IMR-90 (cell line): ENCODE measurements around the gene GALNT16. TPM values are rescaled to one million over a fixed set of nuclear protein-coding genes. Genes with fewer than 3 reads are reported as not detected.
A peak's percentile ranks its signal among the peaks of the same experiment; 100 is the strongest.

Experiments used
- ATAC-seq: fragments of 200-7000 bp; cut with Tn5 transposase; 2 replicates; pipeline ENCODE4 v1.9.1; 2020; ENCODE audit warnings: low read depth, mild to moderate bottlenecking, moderate library complexity
- BruUV-seq: library from RNA; stranded (reverse); fragments of 400-500 nt; replicated peaks from 2 replicates; lab custom pipeline; 2021; lab: Mats Ljungman, UMichigan
- CTCF ChIA-PET: fragments of 300-600 bp; formaldehyde crosslinking; extraction: SDS; loops from one replicate; lab custom pipeline; 2021; ENCODE audit warnings: antibody characterized with exemption; lab: Yijun Ruan, JAX
- POLR2A ChIA-PET: fragments of 300-600 bp; sonication (Branson Sonifier 250); formaldehyde crosslinking; loops from one replicate; lab custom pipeline; 2022; ENCODE audit warnings: antibody characterized with exemption; ENCODE audit not compliant: unreplicated experiment; lab: Charles Lee
- DNase-seq: peaks from one replicate; pipeline ENCODE4 v3.0.0; 2013
- H2AFZ ChIP-seq: replicated peaks from 2 replicates; pipeline ENCODE3; 2013; ENCODE audit warnings: low read length, mild to moderate bottlenecking; ENCODE audit not compliant: poor library complexity
- H2AK5ac ChIP-seq: 2 replicates; pipeline ENCODE4 v1.6.1; 2013; ENCODE audit warnings: low read depth, low read length, inconsistent platforms
- H2AK9ac ChIP-seq: replicated peaks from 2 replicates; pipeline ENCODE3; 2013; ENCODE audit warnings: mild to moderate bottlenecking, low read depth, low read length, moderate library complexity; ENCODE audit not compliant: poor library complexity
- H2BK120ac ChIP-seq: 2 replicates; pipeline ENCODE4 v1.6.1; 2013; ENCODE audit warnings: low read depth, low read length, inconsistent platforms
- H2BK15ac ChIP-seq: 3 replicates; pipeline ENCODE4 v1.6.1; 2013; ENCODE audit warnings: low read depth, low read length, inconsistent platforms
- H2BK20ac ChIP-seq: 2 replicates; pipeline ENCODE4 v1.6.1; 2013; ENCODE audit warnings: low read depth, mild to moderate bottlenecking, inconsistent platforms, low read length, moderate library complexity
- H2BK5ac ChIP-seq: 2 replicates; pipeline ENCODE4 v1.6.1; 2013; ENCODE audit warnings: mild to moderate bottlenecking, low read depth, low read length, inconsistent platforms; ENCODE audit not compliant: poor library complexity, severe bottlenecking
- H3K14ac ChIP-seq: replicated peaks from 2 replicates; pipeline ENCODE4 v1.6.1; 2013; ENCODE audit warnings: low read depth, low read length, inconsistent platforms
- H3K18ac ChIP-seq: 2 replicates; pipeline ENCODE4 v1.6.1; 2013; ENCODE audit warnings: low read depth, low read length, control low read depth
- H3K23ac ChIP-seq: 2 replicates; pipeline ENCODE4 v1.6.1; 2013; ENCODE audit warnings: low read depth, low read length, inconsistent platforms
- H3K27ac ChIP-seq: 2 replicates; pipeline ENCODE4 v1.5.1; 2013; ENCODE audit warnings: mild to moderate bottlenecking, control low read depth, low read length; ENCODE audit not compliant: insufficient read depth
- H3K27me3 ChIP-seq: 2 replicates; pipeline ENCODE4 v1.6.1; 2013; ENCODE audit warnings: low read length; ENCODE audit not compliant: control insufficient read depth, insufficient read depth
- H3K36me3 ChIP-seq: 2 replicates; pipeline ENCODE4 v1.6.1; 2013; ENCODE audit warnings: low read length, mixed read lengths; ENCODE audit not compliant: control insufficient read depth, insufficient read depth
- H3K4ac ChIP-seq: 2 replicates; pipeline ENCODE4 v1.6.1; 2013; ENCODE audit warnings: low read depth, low read length, inconsistent platforms
- H3K4me1 ChIP-seq: 2 replicates; pipeline ENCODE4 v1.6.1; 2013; ENCODE audit warnings: low read length, mixed read lengths; ENCODE audit not compliant: control insufficient read depth, insufficient read depth
- H3K4me2 ChIP-seq: 2 replicates; pipeline ENCODE4 v1.6.1; 2013; ENCODE audit warnings: low read depth, mild to moderate bottlenecking, control low read depth, low read length, moderate library complexity
- H3K4me3 ChIP-seq: 2 replicates; pipeline ENCODE4 v1.5.1; 2013; ENCODE audit warnings: low read depth, mild to moderate bottlenecking, control low read depth, low read length, moderate library complexity; ENCODE audit not compliant: insufficient read depth
- H3K56ac ChIP-seq: 2 replicates; pipeline ENCODE4 v1.6.1; 2013; ENCODE audit warnings: low read length, inconsistent platforms; ENCODE audit not compliant: insufficient read depth; ENCODE audit errors: extremely low read depth
- H3K79me1 ChIP-seq, 2 experiments: 2 replicates each; pipeline ENCODE4 v1.6.1; 2013; ENCODE audit warnings: low read length in 2 of 2, inconsistent platforms in 1 of 2, low read depth in 1 of 2
- H3K9ac ChIP-seq: 2 replicates; pipeline ENCODE4 v1.6.1; 2013; ENCODE audit warnings: low read depth, low read length, control low read depth
- H3K9me1 ChIP-seq: 2 replicates; pipeline ENCODE4 v1.6.1; 2013; ENCODE audit warnings: low read length, inconsistent platforms; ENCODE audit not compliant: insufficient read depth
- H3K9me3 ChIP-seq: 2 replicates; pipeline ENCODE4 v1.6.1; 2013; ENCODE audit warnings: low read length; ENCODE audit not compliant: control insufficient read depth, insufficient read depth
- H4K20me1 ChIP-seq: 2 replicates; pipeline ENCODE4 v1.6.1; 2013; ENCODE audit warnings: low read length, inconsistent platforms; ENCODE audit not compliant: insufficient read depth
- H4K5ac ChIP-seq: 2 replicates; pipeline ENCODE4 v1.6.1; 2013; ENCODE audit warnings: mild to moderate bottlenecking, low read depth, low read length, control low read depth
- H4K8ac ChIP-seq, 2 experiments: 2 replicates each; pipeline ENCODE4 v1.6.1; 2013; ENCODE audit warnings: low read depth in 2 of 2, low read length in 2 of 2, control low read depth in 1 of 2, inconsistent platforms in 1 of 2
- H4K91ac ChIP-seq: 2 replicates; pipeline ENCODE4 v1.6.1; 2013; ENCODE audit warnings: low read depth, low read length, inconsistent platforms; ENCODE audit not compliant: insufficient read depth
- BHLHE40 ChIP-seq: fragments of 150-350 bp; IDR thresholded peaks from 2 replicates; pipeline ENCODE4 v1.6.1; 2016; ENCODE audit warnings: mild to moderate bottlenecking, low read depth, low read length
- CEBPB ChIP-seq: IDR thresholded peaks from 2 replicates; pipeline ENCODE4 v1.6.1; 2012; ENCODE audit warnings: low read depth, low read length, improper control_type of control experiment
- CHD1 ChIP-seq: IDR thresholded peaks from 2 replicates; pipeline ENCODE4 v1.6.1; 2012; ENCODE audit warnings: low read depth, low read length, improper control_type of control experiment
- FOS ChIP-seq: fragments of 150-350 bp; IDR thresholded peaks from 2 replicates; pipeline ENCODE4 v1.6.1; 2016; ENCODE audit warnings: low read depth, low read length
- MAFK ChIP-seq: IDR thresholded peaks from 2 replicates; pipeline ENCODE4 v1.6.1; 2012; ENCODE audit warnings: low read depth, low read length, improper control_type of control experiment
- MAZ ChIP-seq: IDR thresholded peaks from 2 replicates; pipeline ENCODE4 v1.6.1; 2012; ENCODE audit warnings: low read depth, mild to moderate bottlenecking, low read length, improper control_type of control experiment, moderate library complexity, borderline replicate concordance
- MXI1 ChIP-seq: IDR thresholded peaks from 2 replicates; pipeline ENCODE4 v1.6.1; 2012; ENCODE audit warnings: low read depth, mild to moderate bottlenecking, low read length, moderate library complexity, borderline replicate concordance
- NFE2L2 ChIP-seq: fragments of 150-350 bp; IDR thresholded peaks from 2 replicates; pipeline ENCODE4 v1.6.1; 2016; ENCODE audit warnings: low read depth, mild to moderate bottlenecking, low read length
- POLR2A ChIP-seq: IDR thresholded peaks from 2 replicates; pipeline ENCODE4 v1.6.1; 2012; ENCODE audit warnings: mild to moderate bottlenecking, low read depth, low read length
- RAD21 ChIP-seq: IDR thresholded peaks from 2 replicates; pipeline ENCODE4 v1.6.1; 2012; ENCODE audit warnings: low read length, improper control_type of control experiment
- RCOR1 ChIP-seq: IDR thresholded peaks from 2 replicates; pipeline ENCODE4 v1.6.1; 2012; ENCODE audit warnings: mild to moderate bottlenecking, low read length, improper control_type of control experiment; ENCODE audit not compliant: insufficient replicate concordance
- RFX5 ChIP-seq: IDR thresholded peaks from 2 replicates; pipeline ENCODE4 v1.8.0; 2012; ENCODE audit warnings: low read depth, mild to moderate bottlenecking, low read length, moderate library complexity
- SMC3 ChIP-seq: fragments of 150-350 bp; IDR thresholded peaks from 2 replicates; pipeline ENCODE4 v1.6.1; 2016; ENCODE audit warnings: low read depth, mild to moderate bottlenecking, antibody characterized with exemption, low read length, moderate library complexity
- USF2 ChIP-seq: fragments of 150-350 bp; IDR thresholded peaks from 2 replicates; pipeline ENCODE4 v1.6.1; 2017; ENCODE audit warnings: mild to moderate bottlenecking, antibody characterized with exemption, low read length, low read depth
- WGBS, 2 experiments: methylation state at CpG; one replicate each; pipeline versions ENCODE4 v1.1.5 to v1.1.7; 2013; ENCODE audit warnings: missing lambda C conversion rate in 2 of 2; ENCODE audit not compliant: insufficient read length in 1 of 2; ENCODE audit errors: extremely low coverage in 2 of 2; 5-methylcytosine and 5-hydroxymethylcytosine counted together
- dilution Hi-C: fragments of 300-500 bp; cut with HindIII; formaldehyde crosslinking; loops from one replicate; pipeline ENCODE4 v1.14.3; 2018; ENCODE audit warnings: low sequenced_read_pairs; ENCODE audit not compliant: unreplicated experiment
- in situ Hi-C: fragments of 300-500 bp; cut with MboI; formaldehyde crosslinking; loops from 3 replicates; pipeline ENCODE4 v1.14.3; 2019; ENCODE audit warnings: low sequenced_read_pairs, inconsistent platforms, mixed read lengths
- intact Hi-C: fragments of 100-400 bp; cut with micrococcal nuclease; formaldehyde crosslinking; loops from 2 replicates; pipeline ENCODE4 v1.10.0; 2022
- polyA plus RNA-seq, 3 experiments: library from polyadenylated mRNA; depleted of rRNA; stranded (reverse); fragments of >200 nt; gene quantifications; 2 replicates each; pipeline ENCODE4 v1.2.3, GENCODE V29; 2012; ENCODE audit warnings: low replicate concordance in 1 of 3
- total RNA-seq: library from RNA; depleted of rRNA; stranded (reverse); fragments of >200 nt; gene quantifications from 2 replicates; pipeline ENCODE4 v1.2.3, GENCODE V29; 2012
- TF ChIP-seq, protein P1 (sequence below): conservative IDR thresholded peaks from 2 replicates; pipeline ENCODE4 v1.5.1; 2012; ENCODE audit warnings: mild to moderate bottlenecking, low read depth, low read length, improper control_type of control experiment
- TF ChIP-seq, protein P2 (sequence below): fragments of 150-350 bp; IDR thresholded peaks from 2 replicates; pipeline ENCODE4 v1.6.1; 2016; ENCODE audit warnings: low read depth, mild to moderate bottlenecking, low read length, moderate library complexity, borderline replicate concordance

The GALNT16 gene
- total and polyA plus RNA-seq, 2 of the 4 experiments (the other 2 are of a cell fraction): 0.36 to 1.5 TPM

DNA sequence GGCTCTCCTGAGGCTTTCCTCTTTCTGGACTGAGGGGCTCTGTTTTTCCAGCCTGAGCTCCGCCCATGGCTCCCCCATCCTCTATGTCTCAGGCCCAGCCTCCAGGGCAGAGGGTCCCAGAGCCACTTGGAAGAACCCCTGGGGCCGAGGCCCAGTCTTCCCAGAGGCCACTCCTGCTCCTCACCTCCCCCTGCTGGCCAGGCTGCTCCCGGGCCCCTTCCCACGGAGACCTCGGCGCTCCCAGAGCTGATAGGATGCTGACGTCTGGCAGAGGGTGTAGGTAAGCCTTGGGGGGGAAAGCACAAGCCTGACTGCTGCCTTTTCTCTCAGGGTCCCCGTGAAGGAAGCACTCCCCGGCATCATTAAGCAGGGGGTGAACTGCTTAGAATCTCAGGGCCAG lies 86.8 kb downstream of the GALNT16 start:
- POLR2A ChIA-PET: no interaction called here
- Histone ChIP-seq H3K23ac (no peak overlapping the region), H3K27ac (no peak overlapping the region), H3K36me3 (no peaks in the 10 kb centered on the region), H3K18ac (no peak overlapping the region), H2AFZ (no peak overlapping the region), H2BK15ac (no peak overlapping the region), H4K91ac (no peak overlapping the region), H2AK5ac (no peak overlapping the region), H3K9me3 (no peaks in the 10 kb centered on the region), H3K9me1 (0 out of 2 replicates have a peak, but pooled peaks cover 3% of the 10 kb centered on the region), H4K8ac (no peak overlapping the region), H3K14ac (no peak overlapping the region), H3K4ac (no peak overlapping the region), H2AK9ac (no peak overlapping the region), H3K27me3 (peaks cover 32% of the 10 kb centered on the region), H4K20me1 (no peaks in the 10 kb centered on the region), H2BK5ac (no peak overlapping the region), H3K9ac (no peak overlapping the region), H2BK120ac (no peak overlapping the region), H2BK20ac (no peak overlapping the region), H3K4me3 (no peak overlapping the region), H3K4me1 (no peaks in the 10 kb centered on the region), H3K79me1 (no peaks in the 10 kb centered on the region), H3K4me2 (no peak overlapping the region), H4K5ac (no peak overlapping the region), H3K56ac (no peak overlapping the region)
- no peak for TF ChIP-seq BHLHE40
- TF ChIP-seq USF2: no peak
- TF ChIP-seq FOS: no peak
- no peak for TF ChIP-seq NFE2L2
- TF ChIP-seq RFX5: no peak
- no peak for TF ChIP-seq MAZ
- no peak for TF ChIP-seq CHD1
- TF ChIP-seq RAD21: peak; percentile 67
- TF ChIP-seq, protein P1, sequence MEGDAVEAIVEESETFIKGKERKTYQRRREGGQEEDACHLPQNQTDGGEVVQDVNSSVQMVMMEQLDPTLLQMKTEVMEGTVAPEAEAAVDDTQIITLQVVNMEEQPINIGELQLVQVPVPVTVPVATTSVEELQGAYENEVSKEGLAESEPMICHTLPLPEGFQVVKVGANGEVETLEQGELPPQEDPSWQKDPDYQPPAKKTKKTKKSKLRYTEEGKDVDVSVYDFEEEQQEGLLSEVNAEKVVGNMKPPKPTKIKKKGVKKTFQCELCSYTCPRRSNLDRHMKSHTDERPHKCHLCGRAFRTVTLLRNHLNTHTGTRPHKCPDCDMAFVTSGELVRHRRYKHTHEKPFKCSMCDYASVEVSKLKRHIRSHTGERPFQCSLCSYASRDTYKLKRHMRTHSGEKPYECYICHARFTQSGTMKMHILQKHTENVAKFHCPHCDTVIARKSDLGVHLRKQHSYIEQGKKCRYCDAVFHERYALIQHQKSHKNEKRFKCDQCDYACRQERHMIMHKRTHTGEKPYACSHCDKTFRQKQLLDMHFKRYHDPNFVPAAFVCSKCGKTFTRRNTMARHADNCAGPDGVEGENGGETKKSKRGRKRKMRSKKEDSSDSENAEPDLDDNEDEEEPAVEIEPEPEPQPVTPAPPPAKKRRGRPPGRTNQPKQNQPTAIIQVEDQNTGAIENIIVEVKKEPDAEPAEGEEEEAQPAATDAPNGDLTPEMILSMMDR: peak; percentile 59
- TF ChIP-seq RCOR1: no peak
- TF ChIP-seq MXI1: no peak
- TF ChIP-seq CEBPB: no peak
- TF ChIP-seq, protein P2, sequence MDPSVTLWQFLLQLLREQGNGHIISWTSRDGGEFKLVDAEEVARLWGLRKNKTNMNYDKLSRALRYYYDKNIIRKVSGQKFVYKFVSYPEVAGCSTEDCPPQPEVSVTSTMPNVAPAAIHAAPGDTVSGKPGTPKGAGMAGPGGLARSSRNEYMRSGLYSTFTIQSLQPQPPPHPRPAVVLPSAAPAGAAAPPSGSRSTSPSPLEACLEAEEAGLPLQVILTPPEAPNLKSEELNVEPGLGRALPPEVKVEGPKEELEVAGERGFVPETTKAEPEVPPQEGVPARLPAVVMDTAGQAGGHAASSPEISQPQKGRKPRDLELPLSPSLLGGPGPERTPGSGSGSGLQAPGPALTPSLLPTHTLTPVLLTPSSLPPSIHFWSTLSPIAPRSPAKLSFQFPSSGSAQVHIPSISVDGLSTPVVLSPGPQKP: no peak
- peak; percentile 66 for TF ChIP-seq SMC3
- TF ChIP-seq POLR2A: no peak
- TF ChIP-seq MAFK: no peak
- dilution Hi-C loops (no loop called here), in situ Hi-C loops (no loop called here), intact Hi-C loops (loop anchor here (1.0 to 5.0 kb wide), 4 partner anchors 35 to 484 kb away; partner anchors contain the start of gene GALNT16)
- ATAC-seq (peak; percentile 81), DNase-seq (no peak)
- WGBS, 2 experiments: 40% methylated on average over 1 of the region's 9 CpGs; no CpG with 5 or more reads in 1 of the 2 experiments
- no TSS peak for BruUV-seq
- CTCF ChIA-PET: interaction anchor here (0.9 to 1.0 kb wide), 2 partner anchors 42 to 99 kb away, joined by 3 read pairs; no protein-coding TSS in a partner anchor
